Activated CD4-positive, alpha-beta T cell treated with anti-CD3 and anti-CD28 coated beads, Interleukin-2, amount 50 U/mL, for 16 hours (primary cell): ENCODE results near the gene FAHD2B.
A peak's percentile ranks its signal among the peaks of the same experiment; 100 is the strongest.
"Not testable (repeated sequence)": the region's sequence is repeated elsewhere in the genome, so short reads cannot be mapped to it uniquely, and the experiment has no call there.

ENCODE experiments used
- DNase-seq: peaks from one replicate; pipeline ENCODE4 v3.0.0-alpha.2; 2020

FAHD2B gene

GRCh38 chr2:97094772-97095611, at the start of gene FAHD2B:
FAHD2B (minus strand) TSS chr2:97094882; CDS start chr2:97091706, 3,176 bp downstream.
- DNase-seq = peak; percentile 86

- DNase-seq = not testable (repeated sequence)
These were observed 49.3 kb upstream of the FAHD2B start for GRCh38 chr2:97144016-97144415.

- not testable (repeated sequence) for DNase-seq
These were observed 34.4 kb upstream of the FAHD2B start for GRCh38 chr2:97129090-97129489.

- DNase-seq = not testable (repeated sequence)
These were observed 19.2 kb upstream of the FAHD2B start for GRCh38 chr2:97113882-97114255.

GRCh38 chr2:97113050-97113881, 18.6 kb upstream of the FAHD2B start, which contains the start of gene ANKRD36:
ANKRD36 (plus strand) TSS chr2:97113153; CDS start chr2:97113740, 587 bp downstream.
- DNase-seq = peak; percentile 90

- peak; percentile 63 for DNase-seq
These were observed 17.8 kb upstream of the FAHD2B start for GRCh38 chr2:97112320-97113049.

- not testable (repeated sequence) for DNase-seq
These were observed 16.6 kb upstream of the FAHD2B start for GRCh38 chr2:97111246-97111645.

- not testable (repeated sequence) for DNase-seq
These were observed 12.2 kb upstream of the FAHD2B start for GRCh38 chr2:97106878-97107277.

- DNase-seq = not testable (repeated sequence)
These were observed 4.2 kb upstream of the FAHD2B start for GRCh38 chr2:97098786-97099372.

GRCh38 chr2:97095661-97096060, 979 bp upstream of the FAHD2B start:
- DNase-seq = no peak

GRCh38 chr2:97093983-97094771, 505 bp downstream of the FAHD2B start:
- not testable (repeated sequence) for DNase-seq

GRCh38 chr2:97092946-97093345, 1.7 kb downstream of the FAHD2B start:
- DNase-seq = not testable (repeated sequence)

GRCh38 chr2:97088706-97089105, 6.0 kb downstream of the FAHD2B start:
- not testable (repeated sequence) for DNase-seq

- not testable (repeated sequence) for DNase-seq
These were observed 9.6 kb downstream of the FAHD2B start for GRCh38 chr2:97085093-97085492.

GRCh38 chr2:97083516-97083915, 11.2 kb downstream of the FAHD2B start:
- not testable (repeated sequence) for DNase-seq

- DNase-seq = not testable (repeated sequence)
These were observed 12.5 kb downstream of the FAHD2B start for GRCh38 chr2:97082206-97082605.

GRCh38 chr2:97080855-97081254, 13.8 kb downstream of the FAHD2B start:
- not testable (repeated sequence) for DNase-seq

- DNase-seq = not testable (repeated sequence)
These were observed 17.5 kb downstream of the FAHD2B start for GRCh38 chr2:97077213-97077612.

- DNase-seq = not testable (repeated sequence)
These were observed 23.8 kb downstream of the FAHD2B start for GRCh38 chr2:97070915-97071314.

- not testable (repeated sequence) for DNase-seq
These were observed 26.0 kb downstream of the FAHD2B start for GRCh38 chr2:97068722-97069121.

- DNase-seq = no peak
These were observed 26.6 kb downstream of the FAHD2B start for GRCh38 chr2:97068074-97068473.
